LNCaP clone FGC (cell line): Measurements from ENCODE around the gene ARMC12.

Experiments
- DNase-seq: peaks from one replicate; pipeline ENCODE4 v3.0.0-alpha.2; 2011; ENCODE audit warnings: low read depth
- H3K4me3 ChIP-seq: 2 replicates; pipeline ENCODE4 v1.5.1; 2011; ENCODE audit warnings: mild to moderate bottlenecking, low read depth, low read length, control low read depth
- TF ChIP-seq, protein P1 (sequence below): IDR thresholded peaks from 2 replicates; pipeline ENCODE4 v1.5.1; 2012; ENCODE audit warnings: mild to moderate bottlenecking; ENCODE audit not compliant: control insufficient read depth, insufficient read depth; ENCODE audit errors: extremely low read depth

The ARMC12 gene

DNA sequence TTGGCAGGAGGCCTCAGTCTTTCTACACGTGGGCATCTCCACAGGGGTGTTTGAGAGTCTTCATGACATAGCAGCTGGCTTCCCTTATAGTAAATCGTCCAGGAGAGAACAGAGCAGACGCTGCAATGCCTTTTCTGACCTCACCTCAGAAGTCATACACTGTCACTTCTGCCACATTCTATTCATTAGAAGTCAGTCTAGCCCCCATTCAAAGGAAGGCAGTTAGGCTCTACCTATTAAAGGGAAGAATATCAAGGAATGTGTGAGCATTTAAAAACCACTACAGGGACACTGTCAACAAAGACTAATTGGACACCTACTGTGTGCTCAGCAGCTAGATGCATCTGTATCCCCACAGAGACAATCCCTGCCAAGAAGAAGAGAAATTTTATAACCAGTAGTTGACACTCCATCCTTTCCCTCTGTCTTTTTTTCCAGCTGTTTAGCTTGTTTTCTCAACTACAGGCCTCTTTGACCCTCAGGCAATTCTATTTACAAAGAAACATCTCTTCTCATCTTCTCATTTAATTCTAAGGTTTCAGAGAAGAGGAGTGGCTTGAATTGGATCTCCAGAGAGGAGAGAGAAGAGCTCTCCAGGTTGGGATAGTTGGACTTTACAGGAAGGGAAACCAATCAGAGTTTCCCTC, 18.6 kb downstream of the ARMC12 start:
- DNase-seq = no peak
- no peak overlapping the region for H3K4me3 ChIP-seq
- TF ChIP-seq, protein P1, sequence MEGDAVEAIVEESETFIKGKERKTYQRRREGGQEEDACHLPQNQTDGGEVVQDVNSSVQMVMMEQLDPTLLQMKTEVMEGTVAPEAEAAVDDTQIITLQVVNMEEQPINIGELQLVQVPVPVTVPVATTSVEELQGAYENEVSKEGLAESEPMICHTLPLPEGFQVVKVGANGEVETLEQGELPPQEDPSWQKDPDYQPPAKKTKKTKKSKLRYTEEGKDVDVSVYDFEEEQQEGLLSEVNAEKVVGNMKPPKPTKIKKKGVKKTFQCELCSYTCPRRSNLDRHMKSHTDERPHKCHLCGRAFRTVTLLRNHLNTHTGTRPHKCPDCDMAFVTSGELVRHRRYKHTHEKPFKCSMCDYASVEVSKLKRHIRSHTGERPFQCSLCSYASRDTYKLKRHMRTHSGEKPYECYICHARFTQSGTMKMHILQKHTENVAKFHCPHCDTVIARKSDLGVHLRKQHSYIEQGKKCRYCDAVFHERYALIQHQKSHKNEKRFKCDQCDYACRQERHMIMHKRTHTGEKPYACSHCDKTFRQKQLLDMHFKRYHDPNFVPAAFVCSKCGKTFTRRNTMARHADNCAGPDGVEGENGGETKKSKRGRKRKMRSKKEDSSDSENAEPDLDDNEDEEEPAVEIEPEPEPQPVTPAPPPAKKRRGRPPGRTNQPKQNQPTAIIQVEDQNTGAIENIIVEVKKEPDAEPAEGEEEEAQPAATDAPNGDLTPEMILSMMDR = no peak

DNA sequence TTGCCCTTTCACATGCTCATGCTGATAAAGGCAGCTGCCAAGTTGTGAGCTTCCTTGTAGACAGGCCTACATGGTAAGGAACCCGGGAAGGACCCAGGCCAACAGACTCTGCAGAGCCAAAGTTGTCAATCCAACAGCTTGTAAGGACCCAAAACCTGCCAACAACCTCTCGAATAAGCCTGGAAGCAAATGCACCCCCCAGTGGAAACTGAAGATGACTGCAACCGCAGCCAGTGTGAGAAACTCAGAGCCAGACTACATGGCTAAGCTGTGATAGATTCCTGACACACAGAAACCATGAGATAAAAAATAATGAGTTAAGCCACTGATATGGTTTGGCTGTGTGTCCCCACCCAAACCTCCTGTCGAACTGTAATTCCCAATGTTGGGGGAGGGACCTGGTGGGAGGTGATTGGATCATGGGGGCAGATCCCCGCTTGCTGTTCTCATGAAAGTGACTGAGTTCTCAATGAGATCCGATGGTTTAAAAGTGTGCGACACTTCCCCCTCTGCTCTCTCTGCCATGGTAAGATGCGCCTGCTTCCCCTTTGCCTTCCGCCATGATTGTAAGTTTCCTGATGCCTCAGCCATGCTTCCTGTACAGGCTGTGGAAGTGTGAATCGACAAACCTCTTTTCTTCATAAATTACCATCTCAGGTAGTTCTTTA, 20.8 kb downstream of the ARMC12 start:
- DNase-seq = no peak

DNA sequence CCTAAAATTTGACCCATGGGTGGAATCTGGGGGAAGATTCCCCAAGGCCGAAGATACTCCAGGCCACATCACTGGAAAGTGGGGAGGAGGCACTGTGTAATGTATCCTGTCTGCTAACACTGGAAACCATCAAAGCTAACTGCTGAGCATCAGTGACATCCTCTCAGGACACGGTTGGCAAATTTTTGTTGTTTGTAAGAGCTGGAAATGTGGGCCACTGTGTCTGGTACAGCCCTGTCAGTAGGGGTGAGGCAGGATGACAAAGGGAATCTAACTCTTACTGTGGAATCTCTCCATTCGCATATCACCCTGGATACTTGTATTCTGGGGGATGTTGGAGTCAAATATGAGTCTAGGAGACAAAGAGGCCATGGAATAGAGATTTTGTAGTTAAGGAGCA, 22.6 kb downstream of the ARMC12 start:
- TF ChIP-seq, protein P1 = no peak
- H3K4me3 ChIP-seq = no peak overlapping the region
- no peak for DNase-seq

More for the DNA sequence above, 20.8 kb downstream of the ARMC12 start:
- H3K4me3 ChIP-seq = no peak overlapping the region
- TF ChIP-seq, protein P1 = no peak

DNA sequence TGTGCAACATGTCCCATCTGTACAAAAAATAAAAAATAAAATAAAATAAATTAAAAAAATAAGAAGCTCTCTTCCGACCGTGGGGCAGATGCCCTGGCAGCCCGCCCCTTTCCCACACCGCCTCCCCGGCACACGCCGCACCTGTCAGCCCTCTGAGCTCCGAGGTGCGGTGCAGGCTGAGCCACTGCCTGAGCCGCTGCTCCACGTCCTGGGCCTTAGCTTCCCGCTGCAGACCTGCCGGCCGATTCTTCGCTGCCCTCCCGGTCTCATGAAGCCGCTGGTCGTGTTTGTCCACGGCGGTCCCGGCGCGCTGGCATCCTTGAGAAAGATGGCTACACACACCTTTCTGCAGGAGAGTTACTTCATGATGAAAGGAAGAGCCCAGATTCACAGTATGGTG, 28.9 kb downstream of the ARMC12 start:
- TF ChIP-seq, protein P1 = no peak
- no peak overlapping the region for H3K4me3 ChIP-seq

DNA sequence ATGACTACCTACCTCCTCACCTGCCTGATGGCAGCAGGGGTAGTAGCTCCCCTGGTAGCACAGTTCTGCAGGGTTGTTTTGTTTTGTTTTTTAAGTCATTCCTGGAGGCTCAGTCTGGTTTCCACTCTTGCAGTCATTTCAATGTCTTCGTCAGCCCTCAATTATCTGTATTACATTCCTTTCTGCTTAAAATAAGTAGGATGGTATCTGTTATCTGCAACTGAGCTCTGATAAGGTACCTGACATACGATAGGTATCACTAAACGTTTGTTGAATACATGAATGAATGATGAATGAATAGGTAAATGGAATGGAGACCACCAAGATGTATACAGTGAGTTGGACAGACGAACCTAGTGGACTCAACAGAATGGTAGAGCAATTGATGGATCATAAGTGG, 32.4 kb downstream of the ARMC12 start:
- H3K4me3 ChIP-seq = no peak overlapping the region
- TF ChIP-seq, protein P1 = no peak
- no peak for DNase-seq

More for the DNA sequence above, 28.9 kb downstream of the ARMC12 start:
- DNase-seq = no peak

DNA sequence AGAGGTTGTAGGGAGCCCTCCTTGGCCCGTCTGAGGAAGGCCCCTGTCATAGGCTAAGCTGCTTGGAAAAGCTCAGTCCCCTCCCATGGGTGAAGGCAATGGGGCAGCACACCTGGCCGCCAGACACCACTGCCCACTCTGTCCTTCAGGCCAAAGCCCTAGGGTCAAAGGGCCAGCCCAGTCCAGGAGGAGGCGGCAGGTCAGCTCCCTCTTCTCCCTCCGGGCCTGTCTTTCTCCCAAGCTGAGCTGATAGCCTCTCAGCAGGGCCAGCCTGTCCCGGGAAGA, 34.5 kb downstream of the ARMC12 start:
- TF ChIP-seq, protein P1 = no peak
- H3K4me3 ChIP-seq = no peak overlapping the region
- no peak for DNase-seq
